ENCODE measurements around the gene SNRPD2.

Gene SNRPD2

DNA sequence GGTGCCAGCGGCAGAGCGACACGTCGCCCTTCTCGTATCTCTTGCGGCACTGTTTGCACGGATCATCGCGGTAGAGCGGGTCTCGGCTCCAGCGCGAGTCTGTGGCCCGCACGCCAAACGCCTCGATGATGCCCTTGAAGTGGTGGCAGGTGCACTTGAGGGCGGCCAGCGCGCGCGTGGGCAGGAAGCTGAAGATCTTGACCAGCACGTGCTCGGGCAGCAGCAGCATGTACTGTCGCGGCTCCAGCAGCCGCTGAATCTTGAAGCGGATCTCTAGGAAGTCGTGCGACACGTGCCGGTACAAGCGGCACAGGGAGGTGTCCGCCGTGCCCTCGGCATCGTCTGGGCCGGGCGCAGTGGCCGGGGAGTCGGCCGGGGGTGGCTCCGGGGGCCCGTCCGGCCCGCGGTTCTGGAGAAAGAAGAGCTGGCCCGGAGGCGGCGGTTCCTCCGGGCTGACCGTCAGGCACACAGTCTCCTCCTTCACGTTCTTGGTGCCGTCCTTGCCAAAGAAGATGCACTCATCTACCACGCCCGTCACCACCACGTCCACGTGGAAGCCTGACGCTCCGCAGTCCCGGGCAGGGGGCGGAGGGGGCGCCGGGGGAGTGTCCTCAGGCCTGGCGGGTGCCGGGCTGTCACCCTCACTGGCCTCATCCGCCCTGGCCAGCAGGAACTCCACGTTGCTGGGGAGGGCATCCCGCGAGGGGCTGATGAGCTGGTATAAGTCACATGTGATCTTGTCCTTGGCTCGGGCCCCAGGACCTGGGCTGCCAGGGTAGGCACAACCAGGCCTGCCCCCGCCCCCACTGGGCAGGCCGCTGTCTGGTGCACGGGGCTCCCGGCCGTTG lies 20.3 kb upstream of the SNRPD2 start:
- TF ChIP-seq, protein P1, sequence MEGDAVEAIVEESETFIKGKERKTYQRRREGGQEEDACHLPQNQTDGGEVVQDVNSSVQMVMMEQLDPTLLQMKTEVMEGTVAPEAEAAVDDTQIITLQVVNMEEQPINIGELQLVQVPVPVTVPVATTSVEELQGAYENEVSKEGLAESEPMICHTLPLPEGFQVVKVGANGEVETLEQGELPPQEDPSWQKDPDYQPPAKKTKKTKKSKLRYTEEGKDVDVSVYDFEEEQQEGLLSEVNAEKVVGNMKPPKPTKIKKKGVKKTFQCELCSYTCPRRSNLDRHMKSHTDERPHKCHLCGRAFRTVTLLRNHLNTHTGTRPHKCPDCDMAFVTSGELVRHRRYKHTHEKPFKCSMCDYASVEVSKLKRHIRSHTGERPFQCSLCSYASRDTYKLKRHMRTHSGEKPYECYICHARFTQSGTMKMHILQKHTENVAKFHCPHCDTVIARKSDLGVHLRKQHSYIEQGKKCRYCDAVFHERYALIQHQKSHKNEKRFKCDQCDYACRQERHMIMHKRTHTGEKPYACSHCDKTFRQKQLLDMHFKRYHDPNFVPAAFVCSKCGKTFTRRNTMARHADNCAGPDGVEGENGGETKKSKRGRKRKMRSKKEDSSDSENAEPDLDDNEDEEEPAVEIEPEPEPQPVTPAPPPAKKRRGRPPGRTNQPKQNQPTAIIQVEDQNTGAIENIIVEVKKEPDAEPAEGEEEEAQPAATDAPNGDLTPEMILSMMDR (IDR thresholded peaks at IDR 0.05; ENCODE audit: insufficient read depth, low read depth, low read length, missing control alignments) = no peak
- DNase-seq (ENCODE audit: low read depth) = no peak
- no peak overlapping the region for H3K4me3 ChIP-seq (ENCODE audit: low read depth, low read length)

DNA sequence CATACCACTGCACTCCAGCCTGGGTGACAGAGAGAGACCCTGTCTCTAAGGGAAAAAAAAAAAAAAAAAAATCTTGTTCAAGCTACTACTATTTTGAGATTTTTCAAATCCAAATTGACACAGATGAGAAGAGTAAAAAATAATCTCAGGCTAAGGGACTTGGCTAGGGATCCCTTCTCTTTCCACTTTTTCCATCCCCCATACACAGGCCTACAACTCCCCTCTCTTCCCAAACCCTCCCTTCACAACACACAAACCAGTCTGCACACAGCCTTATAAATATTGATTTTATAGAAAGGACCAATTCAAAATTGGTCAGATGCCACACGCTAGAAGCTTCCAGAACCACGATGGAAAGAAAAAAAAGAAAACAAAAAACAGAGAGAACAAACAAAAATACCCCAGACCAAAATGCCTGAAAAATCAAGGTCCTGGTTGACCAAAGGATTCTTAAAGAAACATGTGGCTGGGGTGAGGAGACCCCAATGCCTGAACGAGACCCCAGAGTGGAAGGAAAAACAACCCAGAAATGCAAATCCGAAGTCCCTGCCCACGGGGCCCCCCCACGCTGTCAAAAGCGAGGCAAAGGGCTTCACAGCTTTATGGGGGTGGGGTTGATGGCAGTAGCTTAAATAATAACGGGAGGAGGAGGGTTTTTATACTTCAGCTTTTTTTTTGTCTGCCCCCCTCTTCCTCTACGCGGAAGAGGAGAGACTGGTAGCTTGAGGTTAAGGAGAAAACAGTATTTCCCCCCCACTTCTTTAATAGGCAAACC lies 18.8 kb upstream of the SNRPD2 start:
- TF ChIP-seq, protein P1 (IDR thresholded peaks at IDR 0.05; ENCODE audit: insufficient read depth, low read depth, low read length, missing control alignments) = no peak
- no peak for DNase-seq (ENCODE audit: low read depth)
- no peak overlapping the region for H3K4me3 ChIP-seq (ENCODE audit: low read depth, low read length)

DNA sequence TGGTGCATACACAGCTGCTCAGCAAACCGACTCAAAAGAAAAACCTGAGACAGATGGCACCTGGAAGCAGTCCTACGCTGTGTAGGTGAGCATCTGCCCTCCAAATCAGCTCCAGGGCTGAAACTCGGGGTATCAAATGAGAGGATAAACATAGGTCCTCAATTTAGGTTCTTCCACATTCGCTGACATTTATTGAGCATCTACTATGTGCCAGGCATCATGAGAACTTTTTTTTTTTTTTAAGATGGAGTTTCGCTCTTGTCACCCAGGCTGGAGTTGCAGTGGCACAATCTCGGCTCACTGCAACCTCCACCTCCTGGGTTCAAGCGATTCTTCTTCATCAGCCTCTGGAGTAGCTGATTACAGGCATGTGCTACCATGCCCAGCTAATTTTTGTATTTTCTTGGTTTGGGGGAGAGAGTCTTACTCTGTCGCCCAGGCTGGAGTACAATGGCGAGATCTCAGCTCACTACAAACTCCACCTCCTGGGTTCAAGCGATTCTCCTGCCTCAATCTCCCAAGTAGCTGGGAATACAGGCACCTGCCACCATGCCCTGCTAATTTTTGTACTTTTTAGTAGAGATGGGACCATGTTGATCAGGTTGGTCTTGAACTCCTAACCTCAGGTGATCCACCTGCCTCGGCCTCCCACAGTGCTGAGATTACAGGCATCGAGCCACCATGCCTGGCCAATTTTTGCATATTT lies 14.1 kb upstream of the SNRPD2 start:
- H3K4me3 ChIP-seq (ENCODE audit: low read depth, low read length) = no peak overlapping the region
- no peak for DNase-seq (ENCODE audit: low read depth)
- TF ChIP-seq, protein P1 (IDR thresholded peaks at IDR 0.05; ENCODE audit: insufficient read depth, low read depth, low read length, missing control alignments) = no peak

DNA sequence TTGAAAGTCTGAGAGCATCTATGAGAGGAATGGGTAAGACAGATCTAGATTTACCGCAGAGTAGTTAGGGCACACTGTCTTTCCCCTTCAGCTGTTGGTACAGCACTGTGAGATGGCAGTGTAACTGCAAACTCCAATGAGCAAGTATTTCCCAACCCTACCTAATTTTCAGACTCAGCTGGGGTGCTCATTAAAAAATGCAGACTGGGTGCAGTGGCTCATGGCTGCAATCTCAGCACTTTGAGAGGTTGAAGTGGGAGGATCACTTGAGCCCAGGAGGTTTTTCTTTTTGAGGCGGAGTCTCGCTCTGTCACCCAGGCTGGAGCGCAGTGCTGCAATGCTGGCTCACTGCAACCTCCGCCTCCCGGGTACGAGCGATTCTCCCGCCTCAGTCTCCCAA lies 13.4 kb upstream of the SNRPD2 start:
- no peak for DNase-seq (ENCODE audit: low read depth)
- H3K4me3 ChIP-seq (ENCODE audit: low read depth, low read length) = no peak overlapping the region
- TF ChIP-seq, protein P1 (IDR thresholded peaks at IDR 0.05; ENCODE audit: insufficient read depth, low read depth, low read length, missing control alignments) = no peak

DNA sequence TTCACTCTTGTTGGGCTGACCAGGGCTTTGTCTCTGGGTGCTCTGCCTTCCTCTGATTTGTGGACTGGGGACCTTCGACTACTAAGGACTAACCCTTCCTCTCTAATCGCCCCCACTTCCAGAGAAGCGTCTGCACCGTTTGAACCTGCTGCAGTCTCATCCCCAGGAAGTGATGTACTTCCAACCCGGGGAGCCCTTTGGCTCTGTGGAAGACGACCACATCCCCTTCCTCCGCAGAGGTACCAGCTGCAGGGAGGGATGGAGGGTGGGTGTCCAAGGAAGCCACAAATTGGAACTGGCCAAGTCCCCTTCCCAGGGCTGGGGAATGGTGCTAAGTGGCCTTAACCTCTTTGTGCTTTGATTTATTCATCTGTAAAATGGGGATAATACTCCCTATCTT lies 9.9 kb upstream of the SNRPD2 start:
- no peak for DNase-seq (ENCODE audit: low read depth)
- H3K4me3 ChIP-seq (ENCODE audit: low read depth, low read length) = no peak overlapping the region
- TF ChIP-seq, protein P1 (IDR thresholded peaks at IDR 0.05; ENCODE audit: insufficient read depth, low read depth, low read length, missing control alignments) = no peak

DNA sequence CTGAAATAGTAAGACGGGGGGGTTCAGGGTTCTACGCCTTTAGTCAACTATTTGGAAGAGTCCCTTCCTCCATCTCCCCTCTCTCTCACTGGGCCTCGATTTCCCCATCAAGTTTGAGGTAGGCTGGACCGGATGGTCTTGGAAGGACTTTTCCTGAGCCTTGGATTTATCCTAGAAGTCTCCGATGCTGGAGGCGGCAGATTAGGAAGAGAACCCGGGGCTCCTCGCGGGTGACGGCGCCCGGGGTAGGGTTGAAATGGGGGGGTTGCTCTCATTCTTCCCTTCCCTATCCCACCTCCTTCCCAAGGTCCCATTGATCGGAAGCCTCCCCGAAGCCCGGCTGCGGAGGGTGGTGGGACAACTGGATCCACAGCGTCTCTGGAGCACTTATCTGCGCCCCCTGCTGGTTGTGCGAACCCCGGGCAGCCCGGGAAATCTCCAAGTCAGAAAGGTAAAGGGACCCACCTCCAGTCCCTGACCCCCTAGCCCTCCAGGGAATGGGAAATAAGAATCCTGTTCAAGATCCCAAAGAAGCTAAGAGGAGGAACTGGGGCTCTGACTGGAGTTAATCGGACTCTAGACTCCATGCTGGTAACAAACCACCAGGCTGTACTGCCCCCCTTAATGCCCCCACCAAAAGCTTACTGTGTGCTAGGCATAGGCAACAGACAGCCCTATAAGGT lies 1.5 kb upstream of the SNRPD2 start:
- TF ChIP-seq, protein P1 (IDR thresholded peaks at IDR 0.05; ENCODE audit: insufficient read depth, low read depth, low read length, missing control alignments) = peak; percentile 93
- DNase-seq (ENCODE audit: low read depth) = peak; percentile 82
- peak overlapping the region; percentile 100 for H3K4me3 ChIP-seq (ENCODE audit: low read depth, low read length)
